Gastroesophageal sphincter (tissue), 4 donors: Measurements from ENCODE around the gene OGDH. TPM values are rescaled to one million over a fixed set of nuclear protein-coding genes. Genes with fewer than 3 reads are reported as not detected.
A peak's percentile ranks its signal among the peaks of the same experiment; 100 is the strongest.

Experiments used
- ATAC-seq: fragments of 150-250 bp; one replicate; pipeline ENCODE4 v1.9.1; 2016; ENCODE audit warnings: mild to moderate bottlenecking, moderate library complexity
- H3K27ac ChIP-seq, 4 donors: fragments of 200-600 bp; sonication (generic) in 3 of 4; 1 replicate in 3 of 4; 2 replicates in 1 of 4; pipeline ENCODE4 v1.5.1; 2016 to 2019
- H3K27me3 ChIP-seq: fragments of 200-600 bp; sonication (generic); one replicate; pipeline ENCODE4 v1.5.1; 2019
- H3K36me3 ChIP-seq, 2 donors: fragments of 200-600 bp; sonication (generic); one replicate each; pipeline ENCODE4 v1.5.1; 2019; ENCODE audit warnings: control low read depth in 1 of 2
- H3K4me1 ChIP-seq, 3 donors: fragments of 200-600 bp; sonication (generic); 1 replicate in 2 of 3; 2 replicates in 1 of 3; pipeline ENCODE4 v1.5.1; 2016 to 2019; ENCODE audit warnings: control low read depth in 2 of 3
- H3K4me3 ChIP-seq, 2 donors: fragments of 200-600 bp; sonication (generic); one replicate each; pipeline ENCODE4 v1.5.1; 2019; ENCODE audit warnings: mild to moderate bottlenecking in 1 of 2, moderate library complexity in 1 of 2
- H3K9me3 ChIP-seq, 3 donors: fragments of 200-600 bp; sonication (generic); one replicate each; pipeline ENCODE4 v1.5.1; 2017 to 2019; ENCODE audit warnings: control low read depth in 2 of 3
- EP300 ChIP-seq: sonication (generic); formaldehyde crosslinking; IDR thresholded peaks from one replicate; pipeline ENCODE4 v1.6.1; 2017; ENCODE audit warnings: antibody characterized with exemption, mild to moderate bottlenecking
- POLR2A ChIP-seq, 2 donors: fragments of 450-650 bp; IDR thresholded peaks; one replicate each; pipeline ENCODE4 v1.6.1; 2017; ENCODE audit warnings: antibody characterized with exemption in 2 of 2, mild to moderate bottlenecking in 2 of 2, moderate library complexity in 1 of 2
- POLR2AphosphoS5 ChIP-seq: sonication (generic); formaldehyde crosslinking; IDR thresholded peaks from one replicate; pipeline ENCODE4 v1.6.1; 2017; ENCODE audit warnings: antibody characterized with exemption
- WGBS, 2 donors: methylation state at CpG; one replicate each; pipeline ENCODE4 v1.1.5; 2018; ENCODE audit warnings: low coverage in 1 of 2; 5-methylcytosine and 5-hydroxymethylcytosine counted together
- total RNA-seq, 4 donors: library from RNA; depleted of rRNA; stranded (reverse); fragments of >200 nt; gene quantifications; one replicate each; pipeline ENCODE4 v1.1.0, GENCODE V29; 2016
- TF ChIP-seq, protein P1 (sequence below), 4 experiments: fragments of 200-600 bp in 2 of 4; fragments of 450-650 bp in 2 of 4; sonication (generic) in 1 of 4; IDR thresholded peaks; one replicate each; pipeline ENCODE4 v1.5.1; 2017 to 2019; ENCODE audit warnings: antibody characterized with exemption in 4 of 4, mild to moderate bottlenecking in 2 of 4, moderate library complexity in 2 of 4

The OGDH gene
- total RNA-seq, 4 donors from 2014 or later, result 112 to 222 (median 137) TPM

DNA sequence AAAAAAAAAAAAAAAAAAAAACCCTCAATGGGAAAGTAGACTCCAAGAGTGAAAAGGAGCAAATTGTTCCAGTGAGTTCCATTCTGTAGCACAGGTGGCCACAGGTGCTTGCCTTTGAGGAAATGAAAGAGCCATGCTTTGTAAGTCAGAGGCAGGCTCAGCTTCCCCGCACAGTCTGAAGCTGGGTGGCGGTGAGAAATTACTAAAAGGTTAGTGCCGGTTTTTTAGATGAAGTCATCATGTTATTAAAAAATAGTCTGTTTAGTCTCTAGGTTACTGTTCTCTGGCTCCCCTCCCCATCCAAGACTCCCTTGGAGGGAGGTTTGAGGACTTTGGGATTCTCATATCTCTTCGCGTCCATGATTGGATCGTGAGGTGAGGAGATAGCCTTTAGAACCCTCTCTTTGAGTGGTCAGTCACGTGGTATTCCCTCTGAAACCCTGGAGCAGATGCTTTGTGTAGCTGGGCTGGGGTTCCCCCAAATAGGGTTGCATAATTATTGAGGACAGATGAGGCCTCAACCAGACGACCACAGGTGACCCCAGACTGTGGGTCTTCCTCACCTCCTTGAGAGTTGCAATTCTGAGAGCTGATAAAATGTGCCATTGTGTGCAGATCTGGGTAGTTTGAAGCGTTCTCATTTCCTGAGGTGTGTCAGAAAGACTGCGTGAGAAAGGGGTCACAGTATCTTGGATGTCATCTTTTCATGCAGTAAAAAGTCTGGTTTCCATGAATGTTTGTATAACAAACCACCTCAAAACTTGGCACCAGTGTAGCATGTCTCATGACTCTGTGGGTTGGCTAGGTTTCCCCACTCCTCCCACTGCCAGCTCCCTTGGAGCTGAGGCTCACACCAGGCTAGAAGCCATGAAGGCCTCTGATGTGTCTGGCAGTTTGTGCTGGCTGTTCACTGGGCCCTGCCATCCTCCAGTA is 27.1 kb downstream of the OGDH start:
- Histone ChIP-seq H3K36me3 (peaks cover 0 to 7% of the 10 kb centered on the region in 2 donors), H3K9me3 (no peaks in the 10 kb centered on the region), H3K27ac (peak overlapping the region; percentile 50 to 84 (median 76)), H3K4me1 (peaks cover 6 to 80% (median 27%) of the 10 kb centered on the region in 3 donors), H3K27me3 (no peaks in the 10 kb centered on the region), H3K4me3 (no peak overlapping the region)
- peak; percentile 80 for ATAC-seq
- TF ChIP-seq POLR2AphosphoS5, result peak; percentile 64
- TF ChIP-seq EP300, result no peak
- WGBS, 2 donors, result 41 to 42% methylated on average over 3 to 7 of the region's 10 CpGs

DNA sequence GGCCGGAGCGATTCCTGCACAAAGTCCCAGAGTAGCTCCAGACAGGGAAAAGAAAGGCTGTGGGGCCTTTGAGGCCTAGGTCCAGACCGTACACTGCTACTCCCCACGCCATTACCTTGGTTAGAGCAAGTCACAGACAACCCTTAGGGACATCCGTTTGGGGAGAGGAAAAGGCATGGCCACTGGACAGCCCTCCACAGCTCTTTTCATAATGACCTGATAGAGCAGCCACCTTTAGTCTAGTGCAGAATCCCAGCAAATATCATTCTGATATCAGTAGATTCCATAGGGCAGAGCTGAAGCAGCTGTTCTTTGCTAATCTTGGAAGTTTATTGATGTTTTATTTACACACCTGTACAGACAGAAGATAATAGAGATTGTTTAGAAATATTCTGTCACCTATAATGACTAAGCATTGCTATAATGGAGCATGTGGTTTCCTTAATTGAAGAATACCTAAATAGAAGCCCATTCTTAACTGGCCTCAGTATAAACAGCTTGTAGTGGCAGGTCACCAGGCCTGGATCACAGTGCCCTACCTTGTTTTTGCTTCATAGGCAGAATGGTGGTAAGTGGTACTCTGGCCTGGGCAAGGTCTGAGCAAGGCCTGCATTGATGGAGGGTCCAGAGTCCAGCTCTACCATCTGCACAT is 27.9 kb downstream of the OGDH start:
- WGBS, 2 donors, result 64% methylated on average over 4 of the region's 5 CpGs; no CpG with 5 or more reads in 1 of the 2 donors
- no peaks in the 10 kb centered on the region for H3K27me3 ChIP-seq
- peaks cover 6 to 88% (median 35%) of the 10 kb centered on the region in 3 donors for H3K4me1 ChIP-seq
- H3K27ac ChIP-seq, result peak overlapping the region; percentile 50 to 84 (median 76)
- TF ChIP-seq POLR2AphosphoS5 (no peak), POLR2A (IDR thresholded peaks at IDR 0.05) (no peak), EP300 (no peak)
- TF ChIP-seq, protein P1, sequence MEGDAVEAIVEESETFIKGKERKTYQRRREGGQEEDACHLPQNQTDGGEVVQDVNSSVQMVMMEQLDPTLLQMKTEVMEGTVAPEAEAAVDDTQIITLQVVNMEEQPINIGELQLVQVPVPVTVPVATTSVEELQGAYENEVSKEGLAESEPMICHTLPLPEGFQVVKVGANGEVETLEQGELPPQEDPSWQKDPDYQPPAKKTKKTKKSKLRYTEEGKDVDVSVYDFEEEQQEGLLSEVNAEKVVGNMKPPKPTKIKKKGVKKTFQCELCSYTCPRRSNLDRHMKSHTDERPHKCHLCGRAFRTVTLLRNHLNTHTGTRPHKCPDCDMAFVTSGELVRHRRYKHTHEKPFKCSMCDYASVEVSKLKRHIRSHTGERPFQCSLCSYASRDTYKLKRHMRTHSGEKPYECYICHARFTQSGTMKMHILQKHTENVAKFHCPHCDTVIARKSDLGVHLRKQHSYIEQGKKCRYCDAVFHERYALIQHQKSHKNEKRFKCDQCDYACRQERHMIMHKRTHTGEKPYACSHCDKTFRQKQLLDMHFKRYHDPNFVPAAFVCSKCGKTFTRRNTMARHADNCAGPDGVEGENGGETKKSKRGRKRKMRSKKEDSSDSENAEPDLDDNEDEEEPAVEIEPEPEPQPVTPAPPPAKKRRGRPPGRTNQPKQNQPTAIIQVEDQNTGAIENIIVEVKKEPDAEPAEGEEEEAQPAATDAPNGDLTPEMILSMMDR (IDR thresholded peaks at IDR 0.05), result no peak
- peaks cover 0 to 2% of the 10 kb centered on the region in 2 donors for H3K36me3 ChIP-seq
- no peak for ATAC-seq
- H3K4me3 ChIP-seq, result no peak overlapping the region
- no peaks in the 10 kb centered on the region for H3K9me3 ChIP-seq

- peaks cover 11 to 91% (median 42%) of the 10 kb centered on the region in 3 donors for H3K4me1 ChIP-seq
- no peaks in the 10 kb centered on the region for H3K27me3 ChIP-seq
- H3K4me3 ChIP-seq, result no peak overlapping the region
- no peaks in the 10 kb centered on the region for H3K9me3 ChIP-seq
- peak overlapping the region in 3 of 4 donors; percentile 76 to 84 (median 77) for H3K27ac ChIP-seq
- 50 to 97% methylated on average over 6 to 9 of the region's 14 CpGs for WGBS, 2 donors
- no peak for ATAC-seq
- H3K36me3 ChIP-seq, result no peaks in the 10 kb centered on the region
- TF ChIP-seq, protein P1 (IDR thresholded peaks at IDR 0.05), result no peak
- TF ChIP-seq POLR2A (IDR thresholded peaks at IDR 0.05), result no peak
Observed at GRCh38 chr7:44634839-44635591, 28.6 kb downstream of the OGDH start.

DNA sequence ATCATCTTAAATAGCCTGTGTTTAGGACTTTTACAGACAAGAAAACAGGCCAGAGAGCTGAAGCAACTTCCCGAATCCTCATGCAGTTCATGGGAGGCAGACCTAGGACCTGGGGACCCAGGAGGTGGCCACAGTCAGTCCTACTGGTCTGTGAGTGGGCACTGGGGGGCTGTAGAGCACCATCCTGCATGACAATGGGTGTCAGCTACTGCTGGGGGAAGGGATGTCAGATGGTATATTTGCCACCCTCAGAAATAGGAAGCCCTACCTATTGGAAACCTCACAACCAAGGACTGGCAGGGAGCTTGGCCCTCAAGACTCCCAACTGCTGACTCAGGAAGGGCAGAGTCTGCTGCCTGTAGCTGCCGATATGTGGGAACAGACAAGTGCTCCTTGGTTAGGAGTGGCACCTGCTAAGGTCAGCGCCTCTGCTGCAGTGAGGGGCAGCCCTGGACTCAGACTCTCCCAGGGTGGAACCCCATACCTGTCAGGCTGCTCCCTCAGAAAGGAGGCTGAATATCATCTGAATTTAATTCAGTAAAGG is 29.7 kb downstream of the OGDH start:
- no peaks in the 10 kb centered on the region for H3K27me3 ChIP-seq
- no peaks in the 10 kb centered on the region for H3K36me3 ChIP-seq
- peaks cover 14 to 90% (median 50%) of the 10 kb centered on the region in 3 donors for H3K4me1 ChIP-seq
- WGBS, 2 donors, result 100% methylated on average over 1 of the region's 3 CpGs; no CpG with 5 or more reads in 1 of the 2 donors
- no peak overlapping the region for H3K4me3 ChIP-seq
- H3K9me3 ChIP-seq, result no peaks in the 10 kb centered on the region
- no peak for TF ChIP-seq EP300
- TF ChIP-seq, protein P1 (IDR thresholded peaks at IDR 0.05), result no peak
- no peak for TF ChIP-seq POLR2AphosphoS5
- TF ChIP-seq POLR2A (IDR thresholded peaks at IDR 0.05), result no peak
- no peak for ATAC-seq
- peak overlapping the region in 2 of 4 donors; percentile 76 to 85 for H3K27ac ChIP-seq
